Measurements from ENCODE around the gene CSMD2.

DNA sequence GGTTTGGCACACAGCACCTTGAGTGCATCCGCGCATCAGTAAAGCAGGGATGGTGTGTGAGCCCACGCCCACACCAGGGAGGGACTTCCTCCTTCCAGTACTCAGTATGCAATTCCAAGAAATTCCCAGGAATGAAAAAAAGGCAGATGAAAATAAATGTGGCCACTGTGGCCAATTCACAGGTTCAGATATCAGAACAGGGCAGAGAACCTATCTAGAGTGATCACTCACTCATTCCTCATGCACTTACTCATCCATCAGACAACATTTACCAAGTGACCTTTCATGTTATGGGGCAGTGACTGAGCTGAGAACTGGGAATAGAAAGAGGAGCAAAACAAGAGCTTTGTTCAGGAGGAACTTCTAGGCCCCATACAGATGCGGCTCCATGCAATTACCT lies 578.9 kb downstream of the CSMD2 start:
- TF ChIP-seq, protein P1, sequence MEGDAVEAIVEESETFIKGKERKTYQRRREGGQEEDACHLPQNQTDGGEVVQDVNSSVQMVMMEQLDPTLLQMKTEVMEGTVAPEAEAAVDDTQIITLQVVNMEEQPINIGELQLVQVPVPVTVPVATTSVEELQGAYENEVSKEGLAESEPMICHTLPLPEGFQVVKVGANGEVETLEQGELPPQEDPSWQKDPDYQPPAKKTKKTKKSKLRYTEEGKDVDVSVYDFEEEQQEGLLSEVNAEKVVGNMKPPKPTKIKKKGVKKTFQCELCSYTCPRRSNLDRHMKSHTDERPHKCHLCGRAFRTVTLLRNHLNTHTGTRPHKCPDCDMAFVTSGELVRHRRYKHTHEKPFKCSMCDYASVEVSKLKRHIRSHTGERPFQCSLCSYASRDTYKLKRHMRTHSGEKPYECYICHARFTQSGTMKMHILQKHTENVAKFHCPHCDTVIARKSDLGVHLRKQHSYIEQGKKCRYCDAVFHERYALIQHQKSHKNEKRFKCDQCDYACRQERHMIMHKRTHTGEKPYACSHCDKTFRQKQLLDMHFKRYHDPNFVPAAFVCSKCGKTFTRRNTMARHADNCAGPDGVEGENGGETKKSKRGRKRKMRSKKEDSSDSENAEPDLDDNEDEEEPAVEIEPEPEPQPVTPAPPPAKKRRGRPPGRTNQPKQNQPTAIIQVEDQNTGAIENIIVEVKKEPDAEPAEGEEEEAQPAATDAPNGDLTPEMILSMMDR (IDR thresholded peaks at IDR 0.05): no peak
- no peak for TF ChIP-seq EZH2 (IDR thresholded peaks at IDR 0.05)
- TF ChIP-seq EZH2phosphoT487 (IDR thresholded peaks at IDR 0.05): no peak

All from neural progenitor cell (in vitro differentiated cells).